Skeletal muscle satellite cell (primary cell): Measurements from ENCODE around the gene MTG2.

Experiments used
- H3K27me3 ChIP-seq: 2 replicates; pipeline ENCODE4 v1.7.0; 2013; ENCODE audit warnings: low read length; ENCODE audit not compliant: control insufficient read depth, insufficient read depth
- H3K36me3 ChIP-seq: 2 replicates; pipeline ENCODE4 v1.7.0; 2013; ENCODE audit warnings: mild to moderate bottlenecking, control low read depth, low read length; ENCODE audit not compliant: insufficient read depth
- H3K4me1 ChIP-seq: 2 replicates; pipeline ENCODE4 v1.7.0; 2013; ENCODE audit warnings: low read length; ENCODE audit not compliant: control insufficient read depth, insufficient read depth
- H3K4me2 ChIP-seq: 2 replicates; pipeline ENCODE4 v1.7.0; 2013; ENCODE audit warnings: mild to moderate bottlenecking, low read length
- H3K4me3 ChIP-seq: 2 replicates; pipeline ENCODE4 v1.7.0; 2013; ENCODE audit warnings: low read length
- H3K9ac ChIP-seq: 2 replicates; pipeline ENCODE4 v1.7.0; 2013; ENCODE audit warnings: mild to moderate bottlenecking, low read depth, low read length, moderate library complexity
- H3K9me3 ChIP-seq: replicated peaks from 2 replicates; pipeline ENCODE4 v1.7.0; 2013; ENCODE audit warnings: mild to moderate bottlenecking, control low read depth, low read length

The MTG2 gene

GRCh38 chr20:62244644-62245108, 61.8 kb downstream of the MTG2 start:
- no peak overlapping the region for H3K4me3 ChIP-seq
- H3K9ac ChIP-seq = no peak overlapping the region
- H3K27me3 ChIP-seq = no peaks in the 10 kb centered on the region
- H3K4me1 ChIP-seq = no peaks in the 10 kb centered on the region
- no peak overlapping the region for H3K4me2 ChIP-seq
- H3K36me3 ChIP-seq = peaks cover 4% of the 10 kb centered on the region
- H3K9me3 ChIP-seq = no peaks in the 10 kb centered on the region

GRCh38 chr20:62245911-62246280, 63.1 kb downstream of the MTG2 start:
- H3K4me1 ChIP-seq = no peaks in the 10 kb centered on the region
- H3K36me3 ChIP-seq = peaks cover 4% of the 10 kb centered on the region
- H3K4me3 ChIP-seq = no peak overlapping the region

GRCh38 chr20:62246431-62246830, 63.6 kb downstream of the MTG2 start:
- H3K9me3 ChIP-seq = no peaks in the 10 kb centered on the region
- H3K36me3 ChIP-seq = peaks cover 4% of the 10 kb centered on the region
- H3K4me2 ChIP-seq = no peak overlapping the region
- H3K9ac ChIP-seq = no peak overlapping the region
- no peak overlapping the region for H3K4me3 ChIP-seq
- H3K4me1 ChIP-seq = no peaks in the 10 kb centered on the region
- no peaks in the 10 kb centered on the region for H3K27me3 ChIP-seq

More at GRCh38 chr20:62245911-62246280, 63.1 kb downstream of the MTG2 start:
- no peaks in the 10 kb centered on the region for H3K27me3 ChIP-seq
- H3K9me3 ChIP-seq = no peaks in the 10 kb centered on the region
- H3K4me2 ChIP-seq = no peak overlapping the region
- no peak overlapping the region for H3K9ac ChIP-seq

GRCh38 chr20:62246872-62247652, 64.2 kb downstream of the MTG2 start:
- H3K4me2 ChIP-seq = no peak overlapping the region
- no peaks in the 10 kb centered on the region for H3K27me3 ChIP-seq
- no peaks in the 10 kb centered on the region for H3K9me3 ChIP-seq
- no peak overlapping the region for H3K9ac ChIP-seq
- no peak overlapping the region for H3K4me3 ChIP-seq
- H3K4me1 ChIP-seq = peaks cover under 1% of the 10 kb centered on the region
- H3K36me3 ChIP-seq = peaks cover 4% of the 10 kb centered on the region

GRCh38 chr20:62248890-62249560, 66.2 kb downstream of the MTG2 start:
- H3K9me3 ChIP-seq = no peaks in the 10 kb centered on the region
- no peak overlapping the region for H3K4me3 ChIP-seq
- no peak overlapping the region for H3K9ac ChIP-seq
- H3K27me3 ChIP-seq = no peaks in the 10 kb centered on the region
- no peak overlapping the region for H3K4me2 ChIP-seq
- H3K4me1 ChIP-seq = peaks cover 5% of the 10 kb centered on the region
- H3K36me3 ChIP-seq = no peaks in the 10 kb centered on the region

GRCh38 chr20:62252342-62252966, 69.6 kb downstream of the MTG2 start:
- H3K27me3 ChIP-seq = no peaks in the 10 kb centered on the region
- peaks cover 10% of the 10 kb centered on the region for H3K36me3 ChIP-seq
- H3K9me3 ChIP-seq = no peaks in the 10 kb centered on the region
- H3K4me3 ChIP-seq = no peak overlapping the region
- H3K4me2 ChIP-seq = no peak overlapping the region
- H3K9ac ChIP-seq = no peak overlapping the region
- H3K4me1 ChIP-seq = peaks cover 5% of the 10 kb centered on the region
